GM10248 (cell line): ENCODE data around the gene TEKT5.
"Not testable (repeated sequence)": the region's sequence is repeated elsewhere in the genome, so short reads cannot be mapped to it uniquely, and the experiment has no call there.

Experiments used
- CTCF ChIA-PET: fragments of 300-600 bp; sonication (Branson Sonifier 250); formaldehyde crosslinking; extraction: SDS; loops from one replicate; lab custom pipeline; 2021; ENCODE audit warnings: antibody characterized with exemption; lab: Yijun Ruan, JAX
- POLR2A ChIA-PET: fragments of 350-650 bp; sonication (Branson Sonifier 250); formaldehyde crosslinking; extraction: SDS; loops from one replicate; lab custom pipeline; 2020; ENCODE audit warnings: antibody characterized with exemption; lab: Yijun Ruan, JAX
- DNase-seq: peaks from one replicate; pipeline ENCODE4 v3.0.0; 2012; ENCODE audit errors: extremely low spot score
- CTCF ChIP-seq: IDR thresholded peaks from 2 replicates; pipeline ENCODE4 v1.5.1; 2012; ENCODE audit warnings: mild to moderate bottlenecking, low read depth; ENCODE audit errors: extremely low read depth, missing control alignments, control extremely low read depth

The TEKT5 gene

DNA sequence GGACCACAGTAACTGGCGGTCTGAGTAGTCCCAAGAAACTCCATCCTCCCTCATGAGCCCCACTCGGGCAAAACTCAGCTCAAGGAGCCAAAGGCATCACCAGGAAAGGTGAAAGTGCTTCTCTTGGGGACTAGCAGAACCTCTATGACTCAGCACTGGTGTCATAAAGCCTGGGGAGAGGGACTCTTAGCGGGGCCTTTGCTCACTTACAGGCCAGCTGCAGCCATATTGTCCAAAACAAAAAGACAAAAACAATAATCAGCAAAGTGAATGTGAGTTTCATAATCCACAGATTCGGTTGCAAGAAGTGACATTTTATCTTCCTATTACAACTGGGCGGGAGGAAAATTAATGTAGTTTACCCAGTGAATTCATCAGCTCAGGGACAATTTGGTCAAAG is at the start of gene TEKT5:
Gene TEKT5 (minus strand): TSS at position 101 of the 400 bp plus-strand sequence. CDS start 57 bp downstream, at position 44.
- POLR2A ChIA-PET: no interaction called here
- CTCF ChIA-PET: interaction anchor here (1.0 kb wide), 1 partner anchor 27 kb away, joined by 3 read pairs; no protein-coding TSS in a partner anchor
- TF ChIP-seq CTCF: no peak
- peak; percentile 10 for DNase-seq

DNA sequence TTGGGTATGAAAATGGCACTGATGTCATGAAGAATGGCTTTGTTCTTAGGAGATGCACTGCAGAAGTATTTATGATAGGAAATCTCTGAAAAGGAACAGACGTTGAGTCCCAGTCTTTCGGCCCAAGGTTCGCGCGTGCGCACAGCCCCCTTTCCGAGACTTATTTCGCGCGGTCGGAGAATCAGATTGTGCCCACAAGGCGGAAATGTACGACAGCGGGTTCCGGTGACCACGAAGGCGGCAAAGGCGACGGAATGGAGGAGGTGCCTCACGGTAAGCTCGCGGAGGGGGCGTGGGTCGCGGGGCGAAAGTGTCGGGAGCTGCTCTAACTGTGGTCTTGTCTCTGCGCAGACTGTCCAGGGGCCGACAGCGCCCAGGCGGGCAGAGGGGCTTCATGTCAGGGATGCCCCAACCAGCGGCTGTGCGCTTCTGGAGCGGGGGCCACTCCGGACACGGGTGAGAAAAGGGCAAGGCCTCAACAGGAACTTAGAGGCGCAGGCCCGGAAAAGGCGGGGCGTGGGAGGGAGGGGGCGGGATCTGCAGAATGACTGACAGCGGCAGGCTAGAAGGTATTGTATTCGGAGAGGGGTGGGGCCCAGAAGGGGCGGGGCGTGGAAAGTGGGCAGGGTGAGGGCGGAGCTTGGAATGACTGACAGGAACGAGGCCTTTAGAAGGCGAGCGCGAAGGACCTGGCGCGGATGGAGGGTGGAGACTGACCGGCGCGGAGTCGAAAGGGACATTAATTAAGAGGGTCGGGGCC is 49.1 kb upstream of the TEKT5 start, which contains the start of gene NUBP1:
Gene NUBP1 (plus strand): TSS at position 233 of the 760 bp plus-strand sequence. CDS start 22 bp downstream, at position 255.
- no peak for TF ChIP-seq CTCF
- POLR2A ChIA-PET: interaction anchor here (0.6 to 1.3 kb wide), 5 partner anchors 10 to 198 kb away, joined by 3 to 6 read pairs (median 3); partner anchors contain the start of gene DEXI
- CTCF ChIA-PET: interaction anchor here (0.9 to 2.9 kb wide), 4 partner anchors 9 to 230 kb away, joined by 3 to 20 read pairs (median 4); no protein-coding TSS in a partner anchor
- peak; percentile 97 for DNase-seq

GRCh38 chr16:10743227-10743609 is 48.5 kb upstream of the TEKT5 start:
- ChIA-PET CTCF (interaction anchor here (1.7 kb wide), 1 partner anchor 10 kb away, joined by 4 read pairs; no protein-coding TSS in a partner anchor), POLR2A (no interaction called here)
- DNase-seq: no peak
- TF ChIP-seq CTCF: no peak

- DNase-seq: no peak
- POLR2A ChIA-PET: no interaction called here
- no peak for TF ChIP-seq CTCF
- CTCF ChIA-PET: interaction anchor here (1.7 to 3.9 kb wide), 3 partner anchors 8 to 177 kb away, joined by 4 to 13 read pairs (median 8); no protein-coding TSS in a partner anchor
These were observed 47.1 kb upstream of the TEKT5 start for GRCh38 chr16:10741844-10742243.

DNA sequence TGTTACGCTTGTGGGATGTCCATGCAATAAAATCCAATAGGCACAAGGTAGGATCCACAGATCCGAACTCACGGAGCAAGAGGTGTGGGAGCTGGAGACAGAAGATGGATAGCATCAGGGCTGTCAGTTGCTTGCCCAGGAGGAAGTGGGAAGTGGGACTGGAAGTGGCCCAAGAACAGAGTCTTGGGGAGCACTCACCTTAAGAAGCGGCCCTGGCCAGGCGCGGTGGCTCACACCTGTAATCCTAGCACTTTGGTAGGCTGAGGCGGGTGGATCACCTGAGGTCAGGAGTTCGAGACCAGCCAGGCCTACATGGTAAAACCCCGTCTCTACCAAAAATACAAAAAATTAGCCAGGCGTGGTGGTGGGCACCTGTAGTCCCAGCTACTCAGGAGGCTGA is 46.5 kb upstream of the TEKT5 start:
- CTCF ChIA-PET: interaction anchor here (1.5 to 3.9 kb wide), 4 partner anchors 9 to 227 kb away, joined by 5 to 13 read pairs (median 10); no protein-coding TSS in a partner anchor
- DNase-seq, POLR2A ChIA-PET: not testable (repeated sequence)

- no peak for TF ChIP-seq CTCF
- DNase-seq: no peak
- ChIA-PET CTCF (interaction anchor here (1.0 to 3.9 kb wide), 5 partner anchors 9 to 426 kb away, joined by 3 to 13 read pairs (median 8); no protein-coding TSS in a partner anchor), POLR2A (no interaction called here)
These were observed 46.1 kb upstream of the TEKT5 start for GRCh38 chr16:10740845-10741208.
